ENCODE data around the gene APLP1. TPM values are rescaled to one million over a fixed set of nuclear protein-coding genes. Genes with fewer than 3 reads are reported as not detected.

Gene APLP1
- polyA plus RNA-seq, 1 donor (not counting 4 experiments of a cell fraction or from before 2014, with no cell fraction given): 0.50 TPM

DNA sequence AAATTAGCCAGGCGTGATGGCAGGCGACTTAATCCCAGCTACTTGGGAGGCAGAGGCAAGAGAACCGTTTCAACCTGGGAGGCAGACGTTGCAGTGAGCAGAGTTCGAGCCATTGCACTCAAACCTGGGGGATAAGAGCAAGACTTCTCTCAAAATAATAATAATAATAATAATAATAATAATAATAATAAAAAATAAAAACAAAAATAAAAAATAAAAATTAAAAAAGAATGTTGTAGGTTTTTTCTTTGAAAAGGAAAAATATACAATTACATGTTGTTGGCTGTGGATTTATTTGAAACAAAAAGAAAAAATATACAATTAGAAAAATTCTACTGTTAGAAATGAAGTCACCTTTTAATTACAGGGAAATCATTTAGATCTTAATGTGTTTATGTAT is 44.2 kb upstream of the APLP1 start:
- Histone ChIP-seq H2AFZ (ENCODE audit: control insufficient read depth, low read length) (no peak overlapping the region), H3K4me3 (ENCODE audit: control insufficient read depth in 2 of 3, extremely low read depth in 1 of 3, insufficient read depth in 2 of 3, low read depth in 1 of 3, low read length in 3 of 3) (no peak overlapping the region), H3K27me3 (ENCODE audit: control insufficient read depth, extremely low read depth, insufficient read depth, low read length) (no peaks in the 10 kb centered on the region), H3K4me2 (ENCODE audit: control insufficient read depth, extremely low read depth, insufficient read depth, low read depth, low read length) (no peak overlapping the region), H3K27ac (ENCODE audit: control insufficient read depth, insufficient read depth, low read length) (no peak overlapping the region), H3K4me1 (ENCODE audit: control insufficient read depth, extremely low read depth, insufficient read depth, low read length) (no peaks in the 10 kb centered on the region), H4K20me1 (ENCODE audit: control insufficient read depth, extremely low read depth, insufficient read depth, low read length) (no peaks in the 10 kb centered on the region), H3K36me3 (ENCODE audit: control insufficient read depth in 2 of 2, extremely low read depth in 1 of 2, insufficient read depth in 2 of 2, low read length in 2 of 2) (no peaks in the 10 kb centered on the region), H3K79me2 (ENCODE audit: control insufficient read depth, insufficient read depth, low read length) (no peaks in the 10 kb centered on the region), H3K9ac (ENCODE audit: control insufficient read depth, extremely low read depth, insufficient read depth, low read length) (no peak overlapping the region), H3K9me1 (ENCODE audit: control insufficient read depth, extremely low read depth, insufficient read depth, low read length) (no peaks in the 10 kb centered on the region), H3K9me3 (ENCODE audit: control insufficient read depth, low read depth, low read length) (no peaks in the 10 kb centered on the region)
- TF ChIP-seq CTCF (optimal IDR thresholded peaks at IDR 0.05 in 1 of 3, IDR thresholded peaks at IDR 0.05 in 1 of 3, conservative IDR thresholded peaks at IDR 0.05 in 1 of 3; ENCODE audit: extremely low read depth in 1 of 3, insufficient read depth in 2 of 3, low read length in 3 of 3) (no peak), EZH2 (IDR thresholded peaks at IDR 0.05; ENCODE audit: low read length) (no peak)
- dilution Hi-C loops (cut with MboI; ENCODE audit: extremely low pct_ligation_motif_present, low sequenced_read_pairs): no loop called here
- DNase-seq (ENCODE audit: low read depth, low spot score) (no peak), FAIRE-seq (no peak)

GRCh38 chr19:35828692-35829301 is 39.6 kb upstream of the APLP1 start:
- no peak for TF ChIP-seq CTCF (optimal IDR thresholded peaks at IDR 0.05 in 1 of 3, IDR thresholded peaks at IDR 0.05 in 1 of 3, conservative IDR thresholded peaks at IDR 0.05 in 1 of 3; ENCODE audit: extremely low read depth in 1 of 3, insufficient read depth in 2 of 3, low read length in 3 of 3)
- TF ChIP-seq EZH2 (IDR thresholded peaks at IDR 0.05; ENCODE audit: low read length): no peak
- Histone ChIP-seq H3K79me2 (ENCODE audit: control insufficient read depth, insufficient read depth, low read length) (no peaks in the 10 kb centered on the region), H2AFZ (ENCODE audit: control insufficient read depth, low read length) (no peak overlapping the region), H3K9ac (ENCODE audit: control insufficient read depth, extremely low read depth, insufficient read depth, low read length) (no peak overlapping the region), H3K36me3 (ENCODE audit: control insufficient read depth in 2 of 2, extremely low read depth in 1 of 2, insufficient read depth in 2 of 2, low read length in 2 of 2) (no peaks in the 10 kb centered on the region), H3K9me1 (ENCODE audit: control insufficient read depth, extremely low read depth, insufficient read depth, low read length) (no peaks in the 10 kb centered on the region), H3K4me1 (ENCODE audit: control insufficient read depth, extremely low read depth, insufficient read depth, low read length) (no peaks in the 10 kb centered on the region), H4K20me1 (ENCODE audit: control insufficient read depth, extremely low read depth, insufficient read depth, low read length) (no peaks in the 10 kb centered on the region), H3K4me2 (ENCODE audit: control insufficient read depth, extremely low read depth, insufficient read depth, low read depth, low read length) (no peak overlapping the region), H3K9me3 (ENCODE audit: control insufficient read depth, low read depth, low read length) (no peaks in the 10 kb centered on the region), H3K4me3 (ENCODE audit: control insufficient read depth in 2 of 3, extremely low read depth in 1 of 3, insufficient read depth in 2 of 3, low read depth in 1 of 3, low read length in 3 of 3) (no peak overlapping the region), H3K27ac (ENCODE audit: control insufficient read depth, insufficient read depth, low read length) (no peak overlapping the region), H3K27me3 (ENCODE audit: control insufficient read depth, extremely low read depth, insufficient read depth, low read length) (no peaks in the 10 kb centered on the region)
- FAIRE-seq (peak; percentile 26), DNase-seq (ENCODE audit: low read depth, low spot score) (no peak)
- dilution Hi-C loops (cut with MboI; ENCODE audit: extremely low pct_ligation_motif_present, low sequenced_read_pairs): no loop called here

All from keratinocyte (primary cell).